Right lobe of liver (tissue), 6 donors: ENCODE measurements around the gene YPEL3. TPM values are rescaled to one million over a fixed set of nuclear protein-coding genes. Genes with fewer than 3 reads are reported as not detected.

ENCODE experiments used
- ATAC-seq, 4 donors: fragments of 200-7000 bp; cut with Tn5 transposase; one replicate each; pipeline ENCODE4 v1.9.1; 2020; ENCODE audit warnings: mild to moderate bottlenecking in 4 of 4, moderate library complexity in 4 of 4
- DNase-seq, 3 donors: peaks; one replicate each; pipeline ENCODE4 v3.0.0-alpha.2; 2020
- H3K27ac ChIP-seq, 3 donors: fragments of 200-600 bp; one replicate each; pipeline ENCODE4 v1.8.0; 2022
- H3K27me3 ChIP-seq, 2 donors: fragments of 200-600 bp; one replicate each; pipeline ENCODE4 v1.8.0; 2022
- H3K36me3 ChIP-seq, 4 donors: fragments of 200-600 bp; sonication (generic) in 1 of 4; one replicate each; pipeline versions ENCODE4 v1.5.1 to v1.8.0; 2017 to 2022; ENCODE audit warnings: control low read depth in 1 of 4
- H3K4me1 ChIP-seq, 4 donors: fragments of 200-600 bp; sonication (generic) in 1 of 4; one replicate each; pipeline versions ENCODE4 v1.5.1 to v1.8.0; 2017 to 2022; ENCODE audit warnings: control low read depth in 1 of 4
- H3K4me3 ChIP-seq, 3 donors: fragments of 200-600 bp; one replicate each; pipeline ENCODE4 v1.8.0; 2022
- H3K9me3 ChIP-seq, 4 donors: fragments of 200-600 bp; sonication (generic) in 1 of 4; one replicate each; pipeline versions ENCODE4 v1.5.1 to v1.8.0; 2017 to 2022; ENCODE audit warnings: control low read depth in 1 of 4
- POLR2A ChIP-seq: fragments of 450-650 bp; IDR thresholded peaks from one replicate; pipeline ENCODE4 v1.6.1; 2017; ENCODE audit warnings: antibody characterized with exemption, mild to moderate bottlenecking
- WGBS: methylation state at CpG from one replicate; pipeline ENCODE4 v1.1.6; 2018; ENCODE audit warnings: low coverage, low lambda C conversion rate; ENCODE audit not compliant: insufficient coverage; ENCODE audit errors: missing lambda C conversion rate; 5-methylcytosine and 5-hydroxymethylcytosine counted together
- intact Hi-C, 2 donors: fragments of 100-400 bp; cut with DNase I; formaldehyde crosslinking; loops; one replicate each; pipeline versions ENCODE4 v1.11.2 to v1.14.1; 2022
- total RNA-seq, 6 experiments: library from RNA; depleted of rRNA in 2 of 6; stranded (reverse); fragments of >200 nt in 2 of 6; fragmentation: NEBNext Ultra II Directional in 3 of 6; extraction: Animal tissue kit (Norgen Biotek cat#: 25700) in 3 of 6; gene quantifications; one replicate each; pipeline versions ENCODE4 v1.1.0 to v1.2.4, GENCODE V29; 2016 to 2023
- TF ChIP-seq, protein P1 (sequence below), 4 donors: fragments of 200-600 bp in 3 of 4; fragments of 450-650 bp in 1 of 4; IDR thresholded peaks; one replicate each; pipeline versions ENCODE4 v1.5.1 to v1.8.0; 2016 to 2022; ENCODE audit warnings: antibody characterized with exemption in 4 of 4, mild to moderate bottlenecking in 2 of 4
- donor health status: DM: no; HTN: yes; CAD: no.
- donor health status: DM: no; HTN: no; CAD: no.
- donor health status: DM: no; HTN: no; CAD: no.
- donor health status: DM: no; HTN: yes; CAD: no.
- donor health status: DM: no; HTN: yes; CAD: no.

The YPEL3 gene
- total RNA-seq, 6 experiments from 2014 or later: 13.5 to 46.5 (median 21.9) TPM

DNA sequence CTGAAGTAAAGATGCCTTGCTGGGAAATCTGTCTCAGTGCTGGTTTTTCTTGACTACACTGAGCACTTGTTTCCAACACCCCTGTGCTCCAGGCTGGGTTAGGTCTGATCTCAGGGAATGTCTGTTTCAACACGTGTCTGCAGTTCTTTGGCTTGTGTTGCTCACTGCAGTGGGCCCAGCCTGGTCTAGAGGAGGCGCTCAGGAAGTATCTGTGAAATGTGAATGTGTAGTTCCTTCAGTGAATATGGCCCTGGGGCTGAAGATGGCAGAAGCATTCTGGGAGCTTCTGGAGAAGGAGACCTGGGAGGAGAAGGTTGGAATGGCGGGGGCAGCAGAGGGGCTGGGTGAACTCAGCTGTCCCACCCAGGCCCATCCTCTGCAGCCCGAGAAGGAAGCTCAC lies 8.1 kb upstream of the YPEL3 start:
- WGBS: 82% methylated on average over 3 of the region's 4 CpGs
- intact Hi-C loops: no loop called here
- DNase-seq (no peak), ATAC-seq (no peak)
- H3K4me3 ChIP-seq: no peak overlapping the region
- H3K9me3 ChIP-seq: no peaks in the 10 kb centered on the region
- no peaks in the 10 kb centered on the region for H3K4me1 ChIP-seq
- no peak for TF ChIP-seq POLR2A
- TF ChIP-seq, protein P1, sequence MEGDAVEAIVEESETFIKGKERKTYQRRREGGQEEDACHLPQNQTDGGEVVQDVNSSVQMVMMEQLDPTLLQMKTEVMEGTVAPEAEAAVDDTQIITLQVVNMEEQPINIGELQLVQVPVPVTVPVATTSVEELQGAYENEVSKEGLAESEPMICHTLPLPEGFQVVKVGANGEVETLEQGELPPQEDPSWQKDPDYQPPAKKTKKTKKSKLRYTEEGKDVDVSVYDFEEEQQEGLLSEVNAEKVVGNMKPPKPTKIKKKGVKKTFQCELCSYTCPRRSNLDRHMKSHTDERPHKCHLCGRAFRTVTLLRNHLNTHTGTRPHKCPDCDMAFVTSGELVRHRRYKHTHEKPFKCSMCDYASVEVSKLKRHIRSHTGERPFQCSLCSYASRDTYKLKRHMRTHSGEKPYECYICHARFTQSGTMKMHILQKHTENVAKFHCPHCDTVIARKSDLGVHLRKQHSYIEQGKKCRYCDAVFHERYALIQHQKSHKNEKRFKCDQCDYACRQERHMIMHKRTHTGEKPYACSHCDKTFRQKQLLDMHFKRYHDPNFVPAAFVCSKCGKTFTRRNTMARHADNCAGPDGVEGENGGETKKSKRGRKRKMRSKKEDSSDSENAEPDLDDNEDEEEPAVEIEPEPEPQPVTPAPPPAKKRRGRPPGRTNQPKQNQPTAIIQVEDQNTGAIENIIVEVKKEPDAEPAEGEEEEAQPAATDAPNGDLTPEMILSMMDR (IDR thresholded peaks at IDR 0.05): no peak
- no peaks in the 10 kb centered on the region for H3K27me3 ChIP-seq
- no peak overlapping the region for H3K27ac ChIP-seq
- H3K36me3 ChIP-seq: peaks cover 0 to 6% (median 0%) of the 10 kb centered on the region in 4 donors

DNA sequence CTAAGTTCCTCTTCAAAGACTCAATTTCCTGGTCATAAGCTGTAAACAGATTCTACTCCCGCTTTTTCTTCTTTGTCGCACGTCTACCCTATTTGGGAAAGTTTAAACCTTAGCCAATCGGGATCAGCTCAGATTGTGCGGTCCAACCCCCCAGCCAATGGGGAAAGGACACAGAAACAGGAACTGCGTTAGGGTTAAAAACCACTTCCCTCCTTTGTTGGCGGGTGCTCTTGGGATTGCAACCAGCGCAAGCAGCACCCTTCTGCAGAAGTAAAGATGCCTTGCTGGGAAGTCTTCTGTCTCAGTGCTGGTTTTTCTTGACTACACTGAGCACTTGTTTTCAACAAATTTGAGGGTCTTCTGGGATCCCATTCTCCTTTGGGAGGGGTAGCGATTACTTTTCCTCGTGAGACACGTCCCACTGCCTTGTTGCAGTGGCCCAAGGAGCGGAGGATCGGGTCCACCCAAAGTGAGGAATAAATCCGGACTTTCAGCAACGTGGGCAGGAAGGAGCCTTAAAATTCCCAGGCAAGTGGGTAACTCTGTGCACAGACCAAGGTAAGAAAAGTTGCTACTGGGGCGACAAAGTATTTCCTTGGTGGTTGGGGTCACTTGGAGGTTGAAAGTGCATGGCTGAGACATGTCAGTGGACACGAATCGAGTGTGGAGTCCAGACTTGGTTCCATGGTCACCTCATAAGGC lies 1.0 kb upstream of the YPEL3 start:
- H3K9me3 ChIP-seq: no peaks in the 10 kb centered on the region
- H3K4me3 ChIP-seq: peak overlapping the region in 1 of 3 donors; percentile 63
- no peaks in the 10 kb centered on the region for H3K27me3 ChIP-seq
- H3K36me3 ChIP-seq: peaks cover 0 to 11% (median 0%) of the 10 kb centered on the region in 4 donors
- ATAC-seq (no peak), DNase-seq (no peak)
- intact Hi-C loops: no loop called here
- 93% methylated on average over 16 of the region's 18 CpGs for WGBS
- no peak for TF ChIP-seq POLR2A
- TF ChIP-seq, protein P1 (IDR thresholded peaks at IDR 0.05): no peak
- peak overlapping the region in 2 of 3 donors; percentile 74 to 92 for H3K27ac ChIP-seq
- H3K4me1 ChIP-seq: peaks cover 0 to 21% (median 0%) of the 10 kb centered on the region in 4 donors

DNA sequence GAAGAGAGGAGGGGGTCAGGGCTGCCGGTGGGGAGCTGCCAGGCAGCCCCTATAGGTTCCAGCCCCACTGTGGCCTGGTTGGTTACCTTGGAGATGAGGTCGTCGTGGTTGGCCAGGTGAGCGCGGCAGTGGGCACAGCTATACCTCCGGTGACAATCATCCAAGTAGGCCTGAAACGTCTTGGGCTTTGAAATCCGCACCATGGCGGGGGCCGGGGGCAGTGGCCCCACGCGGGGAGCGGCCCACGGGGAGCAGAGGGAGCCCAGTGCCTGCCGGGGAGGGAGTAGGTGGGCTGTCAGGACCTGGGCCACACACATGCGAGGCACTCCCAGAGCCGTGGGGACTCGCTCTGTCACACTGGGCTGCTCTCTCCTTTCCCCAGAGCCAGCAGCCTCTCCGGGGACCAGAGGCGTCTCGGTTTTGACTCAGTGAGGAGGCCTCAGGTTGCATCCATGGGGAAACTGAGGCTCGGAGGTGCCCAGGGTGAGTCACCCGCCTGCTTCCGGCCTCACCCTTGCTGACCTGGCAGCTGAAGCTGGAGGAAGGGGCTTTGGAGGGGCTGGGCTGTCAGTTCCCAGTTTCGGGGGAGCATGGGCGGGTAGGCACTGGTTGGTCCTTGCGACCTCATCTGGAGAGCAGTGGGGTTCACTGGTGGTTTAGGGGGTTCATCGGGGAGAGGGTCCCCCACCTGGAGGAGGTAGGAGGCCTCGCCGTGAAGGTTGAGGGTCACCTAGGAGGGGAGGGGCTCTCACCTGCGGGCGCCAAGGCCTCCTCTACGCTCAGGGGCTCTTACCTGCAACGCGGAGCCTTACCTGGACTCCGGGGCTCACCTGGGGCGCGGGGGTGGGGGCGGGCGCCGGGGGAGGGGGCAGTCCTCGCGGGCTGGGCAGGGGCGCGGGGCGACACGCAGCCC lies 591 bp downstream of the YPEL3 start:
- H3K4me1 ChIP-seq: peaks cover 0 to 34% (median 4%) of the 10 kb centered on the region in 4 donors
- peaks cover 0 to 11% (median 0%) of the 10 kb centered on the region in 4 donors for H3K36me3 ChIP-seq
- no peaks in the 10 kb centered on the region for H3K27me3 ChIP-seq
- ATAC-seq: no peak
- intact Hi-C loops: no loop called here
- TF ChIP-seq, protein P1 (IDR thresholded peaks at IDR 0.05): no peak
- TF ChIP-seq POLR2A: no peak
- peak overlapping the region; percentile 55 to 63 (median 62) for H3K4me3 ChIP-seq
- no peak for DNase-seq
- H3K27ac ChIP-seq: peak overlapping the region; percentile 88 to 92 (median 92)
- 7% methylated on average over 8 of the region's 47 CpGs for WGBS
- H3K9me3 ChIP-seq: no peaks in the 10 kb centered on the region

DNA sequence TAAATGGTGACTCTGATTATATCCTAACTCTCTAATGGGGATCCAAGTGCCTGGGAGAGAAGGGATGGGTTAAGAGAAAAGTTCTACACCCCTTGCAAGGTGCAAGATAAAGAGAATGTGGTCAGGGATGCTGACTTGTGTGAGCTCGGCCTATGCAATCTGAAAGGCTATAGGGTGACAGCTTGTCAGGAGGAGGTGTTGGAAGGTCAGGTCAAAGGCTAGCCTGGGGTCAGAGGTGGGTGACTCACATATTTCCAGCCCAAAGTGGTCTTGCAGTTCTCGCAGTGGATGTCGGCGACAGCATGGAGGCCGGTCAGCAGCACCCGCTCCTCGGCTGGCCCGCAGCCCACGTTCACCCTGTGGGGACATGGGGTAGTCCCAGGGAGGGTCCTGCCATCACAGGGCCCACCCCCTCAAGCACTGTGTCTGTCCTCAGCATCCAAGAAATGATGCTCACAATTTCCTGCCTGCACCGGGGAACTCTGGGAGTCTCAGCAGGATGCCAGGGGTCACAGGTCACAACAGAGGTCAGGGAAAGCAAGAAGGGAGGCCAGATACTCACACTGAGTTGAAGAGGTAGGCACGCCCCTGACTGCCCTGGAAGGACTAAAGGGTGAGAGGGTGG lies 1.4 kb downstream of the YPEL3 start:
- Histone ChIP-seq H3K4me1 (peaks cover 0 to 34% (median 4%) of the 10 kb centered on the region in 4 donors), H3K4me3 (peak overlapping the region; percentile 55 to 63 (median 62)), H3K36me3 (peaks cover 0 to 11% (median 0%) of the 10 kb centered on the region in 4 donors), H3K27ac (peak overlapping the region; percentile 88 to 92 (median 92)), H3K27me3 (no peaks in the 10 kb centered on the region), H3K9me3 (no peaks in the 10 kb centered on the region)
- 83% methylated on average over 1 of the region's 11 CpGs for WGBS
- intact Hi-C loops: no loop called here
- no peak for DNase-seq
- TF ChIP-seq, protein P1 (IDR thresholded peaks at IDR 0.05): no peak
- TF ChIP-seq POLR2A: no peak
- ATAC-seq: no peak
